BJ (cell line): ENCODE measurements around the gene MGMT. TPM values are rescaled to one million over a fixed set of nuclear protein-coding genes. Genes with fewer than 3 reads are reported as not detected.

ENCODE experiments used
- CTCF ChIA-PET: fragments of 350-600 bp; formaldehyde crosslinking; extraction: SDS; loops from one replicate; lab custom pipeline; 2021; ENCODE audit warnings: antibody characterized with exemption, inconsistent platforms; lab: Yijun Ruan, JAX
- POLR2A ChIA-PET: fragments of 300-600 bp; sonication (Branson Sonifier 250); formaldehyde crosslinking; extraction: SDS; loops from one replicate; lab custom pipeline; 2021; ENCODE audit warnings: antibody characterized with exemption; lab: Charles Lee
- DNase-seq: peaks from one replicate; pipeline ENCODE4 v3.0.0-alpha.2; 2011; ENCODE audit warnings: low read depth
- H3K27me3 ChIP-seq: 2 replicates; pipeline ENCODE4 v1.6.0; 2011; ENCODE audit warnings: low read length; ENCODE audit not compliant: control insufficient read depth, insufficient read depth
- H3K36me3 ChIP-seq: 2 replicates; pipeline ENCODE4 v1.5.1; 2011; ENCODE audit warnings: low read length; ENCODE audit not compliant: control insufficient read depth, insufficient read depth
- H3K4me3 ChIP-seq: 2 replicates; pipeline ENCODE4 v1.5.1; 2011; ENCODE audit warnings: low read depth, mild to moderate bottlenecking, control low read depth, low read length
- polyA plus RNA-seq: library from polyadenylated mRNA; depleted of rRNA; stranded (reverse); fragments of >200 nt; gene quantifications from 2 replicates; pipeline ENCODE4 v1.2.3, GENCODE V29; 2011
- TF ChIP-seq, protein P1 (sequence below): IDR thresholded peaks from 2 replicates; pipeline ENCODE4 v1.5.1; 2011; ENCODE audit warnings: low read depth, mild to moderate bottlenecking, control low read depth, inconsistent platforms, low read length, moderate library complexity; ENCODE audit not compliant: insufficient read depth

MGMT gene
- polyA plus RNA-seq, 1 experiment: 21.0 TPM

DNA sequence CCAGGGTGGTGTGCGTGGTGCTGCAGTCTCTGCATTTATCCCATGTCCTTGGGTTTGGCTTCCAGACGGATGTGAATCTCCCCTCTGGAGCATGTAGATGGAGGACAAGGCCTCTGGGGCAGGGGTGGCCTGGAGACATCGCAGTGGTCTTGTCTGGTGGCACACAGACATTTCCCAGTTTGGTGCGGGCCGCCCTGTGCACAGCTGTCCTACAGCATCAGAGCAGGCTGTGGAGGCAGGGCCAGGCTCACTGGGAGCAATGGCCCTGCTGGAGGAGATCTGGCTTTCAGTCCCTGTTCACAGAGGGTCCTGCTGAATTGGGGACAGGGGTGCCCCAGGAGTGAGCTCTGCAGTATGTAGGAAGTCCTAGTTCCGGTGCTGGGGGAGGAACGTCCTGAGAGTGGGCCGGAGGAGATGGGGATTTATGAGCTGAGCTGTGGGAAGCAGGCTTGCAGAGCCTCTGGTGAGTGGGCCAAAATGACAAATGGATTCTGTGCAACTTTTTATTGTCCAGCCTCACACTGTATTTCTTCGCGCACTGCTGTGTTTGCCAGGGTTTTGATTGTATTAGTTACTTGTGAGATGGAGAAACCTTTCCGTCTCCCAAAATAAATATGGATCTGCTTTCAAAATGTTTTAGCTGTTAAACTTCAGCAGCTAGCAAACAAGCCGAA lies 40.3 kb downstream of the MGMT start:
- Histone ChIP-seq H3K36me3 (no peaks in the 10 kb centered on the region), H3K27me3 (no peaks in the 10 kb centered on the region), H3K4me3 (no peak overlapping the region)
- ChIA-PET CTCF (no interaction called here), POLR2A (no interaction called here)
- DNase-seq: no peak
- TF ChIP-seq, protein P1, sequence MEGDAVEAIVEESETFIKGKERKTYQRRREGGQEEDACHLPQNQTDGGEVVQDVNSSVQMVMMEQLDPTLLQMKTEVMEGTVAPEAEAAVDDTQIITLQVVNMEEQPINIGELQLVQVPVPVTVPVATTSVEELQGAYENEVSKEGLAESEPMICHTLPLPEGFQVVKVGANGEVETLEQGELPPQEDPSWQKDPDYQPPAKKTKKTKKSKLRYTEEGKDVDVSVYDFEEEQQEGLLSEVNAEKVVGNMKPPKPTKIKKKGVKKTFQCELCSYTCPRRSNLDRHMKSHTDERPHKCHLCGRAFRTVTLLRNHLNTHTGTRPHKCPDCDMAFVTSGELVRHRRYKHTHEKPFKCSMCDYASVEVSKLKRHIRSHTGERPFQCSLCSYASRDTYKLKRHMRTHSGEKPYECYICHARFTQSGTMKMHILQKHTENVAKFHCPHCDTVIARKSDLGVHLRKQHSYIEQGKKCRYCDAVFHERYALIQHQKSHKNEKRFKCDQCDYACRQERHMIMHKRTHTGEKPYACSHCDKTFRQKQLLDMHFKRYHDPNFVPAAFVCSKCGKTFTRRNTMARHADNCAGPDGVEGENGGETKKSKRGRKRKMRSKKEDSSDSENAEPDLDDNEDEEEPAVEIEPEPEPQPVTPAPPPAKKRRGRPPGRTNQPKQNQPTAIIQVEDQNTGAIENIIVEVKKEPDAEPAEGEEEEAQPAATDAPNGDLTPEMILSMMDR: no peak

DNA sequence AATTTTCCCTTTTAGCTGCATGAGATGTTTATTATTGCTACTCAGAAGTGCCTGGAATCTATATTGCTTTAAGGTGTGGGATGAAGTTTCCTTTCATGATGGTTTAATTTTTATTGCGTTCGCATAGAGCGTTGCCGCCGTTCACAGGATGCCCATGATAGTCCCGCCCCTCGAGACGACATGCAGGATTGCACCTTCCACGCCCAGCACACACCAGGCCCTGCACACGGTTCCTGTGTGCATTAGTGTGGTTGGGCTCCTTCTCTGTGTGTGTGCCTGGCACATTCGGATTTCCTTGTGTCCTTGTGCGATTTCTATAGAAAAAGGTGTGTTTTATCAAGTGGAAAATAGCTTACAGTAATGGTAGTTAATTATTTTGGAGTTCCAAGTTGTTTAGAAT lies 42.1 kb downstream of the MGMT start:
- POLR2A ChIA-PET: no interaction called here

DNA sequence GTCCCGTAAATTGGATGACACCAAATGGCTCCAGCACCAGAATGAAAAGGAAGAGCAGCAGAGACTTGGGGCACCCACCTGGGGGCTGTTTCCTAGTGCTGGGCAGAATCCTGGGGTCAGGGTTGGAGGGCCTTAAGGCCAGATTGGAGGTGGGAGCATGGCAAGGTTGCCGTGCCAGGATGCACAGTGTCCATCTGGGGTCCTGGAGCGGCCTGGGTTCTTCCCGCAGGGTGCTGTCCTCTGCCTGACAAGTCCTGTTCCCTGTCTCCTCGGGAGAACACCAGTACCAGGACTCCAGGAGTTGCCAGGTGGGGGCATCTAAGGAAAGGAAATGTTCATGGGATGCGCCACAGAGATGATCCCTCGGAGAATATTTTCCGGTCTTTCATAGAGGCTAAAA lies 42.8 kb downstream of the MGMT start:
- ChIA-PET POLR2A (no interaction called here), CTCF (no interaction called here)
- Histone ChIP-seq H3K27me3 (no peaks in the 10 kb centered on the region), H3K36me3 (no peaks in the 10 kb centered on the region), H3K4me3 (no peak overlapping the region)
- TF ChIP-seq, protein P1: no peak
- DNase-seq: no peak

More for the DNA sequence above, 42.1 kb downstream of the MGMT start:
- CTCF ChIA-PET: no interaction called here
- H3K27me3 ChIP-seq: no peaks in the 10 kb centered on the region
- H3K4me3 ChIP-seq: no peak overlapping the region
- DNase-seq: no peak
- no peaks in the 10 kb centered on the region for H3K36me3 ChIP-seq
- TF ChIP-seq, protein P1: no peak

DNA sequence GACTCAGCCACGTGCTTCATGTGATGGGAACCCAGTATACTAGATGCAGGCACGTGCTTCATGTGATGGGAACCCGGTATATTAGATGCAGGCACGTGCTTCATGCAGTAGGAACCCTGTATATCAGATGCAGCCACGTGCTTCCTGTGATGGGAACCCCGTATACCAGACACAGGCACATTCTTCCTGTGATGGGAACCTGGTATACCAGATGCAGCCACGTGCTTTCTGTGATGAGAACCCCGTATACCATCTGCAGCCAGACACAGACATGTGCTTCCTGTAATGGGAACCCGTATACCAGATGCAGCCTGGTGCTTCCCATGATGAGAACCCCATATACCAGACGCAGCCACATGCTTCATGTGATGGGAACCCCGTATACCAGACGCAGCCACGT lies 44.0 kb downstream of the MGMT start:
- Histone ChIP-seq H3K27me3 (no peaks in the 10 kb centered on the region), H3K36me3 (no peaks in the 10 kb centered on the region), H3K4me3 (no peak overlapping the region)
- POLR2A ChIA-PET: no interaction called here
- DNase-seq: no peak
- TF ChIP-seq, protein P1: no peak
- CTCF ChIA-PET: no interaction called here

DNA sequence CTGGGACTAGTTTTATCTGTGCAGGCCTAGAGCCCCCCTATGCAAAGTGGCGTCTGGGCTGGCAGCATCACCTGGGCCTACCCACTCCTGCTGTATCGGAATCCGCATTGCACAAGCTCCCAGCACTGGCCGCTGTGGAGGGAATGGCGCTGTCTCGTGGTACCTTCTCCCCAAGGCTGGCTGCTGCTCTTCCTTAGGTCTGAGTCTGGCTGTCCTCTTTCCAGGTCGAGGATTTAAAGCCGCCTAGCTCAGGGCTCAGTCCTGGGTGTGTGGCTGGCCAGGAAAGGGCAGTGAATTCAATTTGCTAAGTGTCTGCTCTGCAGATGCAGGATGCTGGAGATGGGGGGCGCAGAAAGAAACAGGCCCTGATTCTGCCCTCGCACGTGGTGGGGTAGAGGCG lies 44.7 kb downstream of the MGMT start:
- no peak overlapping the region for H3K4me3 ChIP-seq
- TF ChIP-seq, protein P1: no peak
- POLR2A ChIA-PET: no interaction called here
- no peaks in the 10 kb centered on the region for H3K27me3 ChIP-seq
- CTCF ChIA-PET: no interaction called here
- no peaks in the 10 kb centered on the region for H3K36me3 ChIP-seq
- DNase-seq: no peak
